ENCODE data around the gene NYNRIN.

- TF ChIP-seq CTCF (IDR thresholded peaks at IDR 0.05; ENCODE audit: extremely low read depth in 1 of 2, insufficient read depth in 1 of 2, low read depth in 1 of 2, low read length in 2 of 2) (no peak), JUN (IDR thresholded peaks at IDR 0.05; ENCODE audit: borderline replicate concordance, insufficient read depth, insufficient read length, low read depth) (no peak), GATA2 (IDR thresholded peaks at IDR 0.05; ENCODE audit: insufficient read depth, insufficient read length, low read depth, low read length) (no peak)
These were observed 17.3 kb upstream of the NYNRIN start for GRCh38 chr14:24381363-24382063.

All from endothelial cell of umbilical vein (primary cell).